ENCODE measurements around the gene COQ4.

The COQ4 gene

DNA sequence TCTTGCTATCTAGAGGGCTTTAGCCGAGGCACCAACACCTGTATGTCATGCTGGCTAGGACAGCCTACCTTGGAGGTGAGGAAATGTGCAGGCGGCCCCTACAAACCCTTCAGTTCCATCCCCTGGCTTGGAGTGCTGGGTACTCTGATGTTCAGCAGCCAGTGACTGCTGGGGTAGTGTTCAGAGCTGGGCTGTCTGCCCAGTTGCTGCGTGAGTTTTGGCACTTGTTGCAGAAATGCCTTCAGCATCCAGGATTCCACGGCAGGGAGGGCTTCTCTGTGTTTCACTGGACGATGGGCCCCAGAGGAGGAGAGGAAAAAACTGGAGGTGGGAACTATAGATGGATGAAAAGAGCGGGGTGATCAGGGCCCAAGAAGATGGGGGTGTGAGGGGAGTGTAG, 36.2 kb upstream of the COQ4 start:
- TF ChIP-seq, protein P1, sequence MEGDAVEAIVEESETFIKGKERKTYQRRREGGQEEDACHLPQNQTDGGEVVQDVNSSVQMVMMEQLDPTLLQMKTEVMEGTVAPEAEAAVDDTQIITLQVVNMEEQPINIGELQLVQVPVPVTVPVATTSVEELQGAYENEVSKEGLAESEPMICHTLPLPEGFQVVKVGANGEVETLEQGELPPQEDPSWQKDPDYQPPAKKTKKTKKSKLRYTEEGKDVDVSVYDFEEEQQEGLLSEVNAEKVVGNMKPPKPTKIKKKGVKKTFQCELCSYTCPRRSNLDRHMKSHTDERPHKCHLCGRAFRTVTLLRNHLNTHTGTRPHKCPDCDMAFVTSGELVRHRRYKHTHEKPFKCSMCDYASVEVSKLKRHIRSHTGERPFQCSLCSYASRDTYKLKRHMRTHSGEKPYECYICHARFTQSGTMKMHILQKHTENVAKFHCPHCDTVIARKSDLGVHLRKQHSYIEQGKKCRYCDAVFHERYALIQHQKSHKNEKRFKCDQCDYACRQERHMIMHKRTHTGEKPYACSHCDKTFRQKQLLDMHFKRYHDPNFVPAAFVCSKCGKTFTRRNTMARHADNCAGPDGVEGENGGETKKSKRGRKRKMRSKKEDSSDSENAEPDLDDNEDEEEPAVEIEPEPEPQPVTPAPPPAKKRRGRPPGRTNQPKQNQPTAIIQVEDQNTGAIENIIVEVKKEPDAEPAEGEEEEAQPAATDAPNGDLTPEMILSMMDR (IDR thresholded peaks at IDR 0.05; ENCODE audit: low read length) = no peak
- TF ChIP-seq EZH2phosphoT487 (IDR thresholded peaks at IDR 0.05; ENCODE audit: low read length) = no peak
- no peak for TF ChIP-seq EZH2 (optimal IDR thresholded peaks at IDR 0.05; ENCODE audit: low read depth, low read length)
- no peaks in the 10 kb centered on the region for H3K36me3 ChIP-seq (replicated peaks; ENCODE audit: insufficient read depth, low read length)
- H3K4me2 ChIP-seq (ENCODE audit: low read depth, low read length) = no peak overlapping the region
- no peaks in the 10 kb centered on the region for H3K9me2 ChIP-seq (replicated peaks; ENCODE audit: insufficient read depth, low read length)
- no peak overlapping the region for H3K27ac ChIP-seq (ENCODE audit: low read length)
- H4K20me1 ChIP-seq (ENCODE audit: insufficient read depth, low read length) = no peaks in the 10 kb centered on the region
- H3K27me3 ChIP-seq (replicated peaks; ENCODE audit: insufficient read depth, low read length) = no peaks in the 10 kb centered on the region
- no peak overlapping the region for H2AFZ ChIP-seq (ENCODE audit: low read length)
- no peaks in the 10 kb centered on the region for H3K9me3 ChIP-seq (replicated peaks; ENCODE audit: insufficient read depth, low read length)
- no peaks in the 10 kb centered on the region for H3K79me2 ChIP-seq (ENCODE audit: low read length)
- H3F3A ChIP-seq (ENCODE audit: insufficient read depth, low read length) = no peaks in the 10 kb centered on the region
- H3K4me3 ChIP-seq (ENCODE audit: low read length) = no peak overlapping the region
- no peak for DNase-seq
- no peak overlapping the region for H3K9ac ChIP-seq (ENCODE audit: low read length)
- no peaks in the 10 kb centered on the region for H3K4me1 ChIP-seq (ENCODE audit: low read length)

DNA sequence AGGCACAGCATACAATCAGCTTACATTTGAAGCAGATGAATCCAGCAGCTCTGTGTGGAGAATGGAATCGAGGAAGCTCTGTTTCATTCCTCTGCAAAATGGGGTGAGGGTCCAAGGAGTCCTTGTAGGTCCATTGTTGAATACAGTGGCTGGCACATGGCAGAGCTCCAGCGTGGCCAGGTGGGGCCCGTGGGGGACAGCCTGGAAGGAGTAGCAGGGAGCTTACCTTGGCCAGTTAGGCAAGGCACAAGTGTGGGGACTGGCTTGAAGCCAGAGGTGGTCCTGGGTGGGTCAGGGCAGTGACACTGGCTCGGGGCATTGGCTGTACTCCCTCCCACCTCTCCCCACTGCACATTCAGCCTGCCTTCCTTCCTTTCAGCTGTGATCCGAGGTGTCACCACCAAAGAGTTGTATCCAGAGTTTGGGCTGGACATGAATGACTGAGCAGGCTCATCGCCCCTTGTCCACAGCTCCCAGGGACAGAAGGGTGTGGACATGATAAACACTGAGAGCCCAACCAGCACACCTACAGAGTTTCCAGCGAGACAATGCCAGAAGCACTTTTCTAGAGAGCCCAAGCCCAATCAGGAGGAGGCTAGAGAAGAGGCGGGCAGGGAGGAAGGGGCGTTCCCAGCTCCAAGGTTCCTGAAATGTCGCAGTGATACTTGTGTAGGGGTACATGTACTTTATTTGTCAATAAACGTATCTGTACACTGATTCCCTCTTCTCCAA, 34.2 kb upstream of the COQ4 start:
- Histone ChIP-seq H3K9me2 (replicated peaks; ENCODE audit: insufficient read depth, low read length) (no peaks in the 10 kb centered on the region), H3K36me3 (replicated peaks; ENCODE audit: insufficient read depth, low read length) (no peaks in the 10 kb centered on the region), H2AFZ (ENCODE audit: low read length) (no peak overlapping the region), H3K27ac (ENCODE audit: low read length) (no peak overlapping the region), H3K4me1 (ENCODE audit: low read length) (no peaks in the 10 kb centered on the region), H3F3A (ENCODE audit: insufficient read depth, low read length) (no peaks in the 10 kb centered on the region), H3K27me3 (replicated peaks; ENCODE audit: insufficient read depth, low read length) (no peaks in the 10 kb centered on the region), H3K9me3 (replicated peaks; ENCODE audit: insufficient read depth, low read length) (no peaks in the 10 kb centered on the region), H3K4me3 (ENCODE audit: low read length) (no peak overlapping the region), H3K79me2 (ENCODE audit: low read length) (no peaks in the 10 kb centered on the region), H4K20me1 (ENCODE audit: insufficient read depth, low read length) (no peaks in the 10 kb centered on the region), H3K9ac (ENCODE audit: low read length) (no peak overlapping the region), H3K4me2 (ENCODE audit: low read depth, low read length) (no peak overlapping the region)
- TF ChIP-seq EZH2phosphoT487 (IDR thresholded peaks at IDR 0.05; ENCODE audit: low read length) = no peak
- no peak for TF ChIP-seq EZH2 (optimal IDR thresholded peaks at IDR 0.05; ENCODE audit: low read depth, low read length)
- no peak for DNase-seq

DNA sequence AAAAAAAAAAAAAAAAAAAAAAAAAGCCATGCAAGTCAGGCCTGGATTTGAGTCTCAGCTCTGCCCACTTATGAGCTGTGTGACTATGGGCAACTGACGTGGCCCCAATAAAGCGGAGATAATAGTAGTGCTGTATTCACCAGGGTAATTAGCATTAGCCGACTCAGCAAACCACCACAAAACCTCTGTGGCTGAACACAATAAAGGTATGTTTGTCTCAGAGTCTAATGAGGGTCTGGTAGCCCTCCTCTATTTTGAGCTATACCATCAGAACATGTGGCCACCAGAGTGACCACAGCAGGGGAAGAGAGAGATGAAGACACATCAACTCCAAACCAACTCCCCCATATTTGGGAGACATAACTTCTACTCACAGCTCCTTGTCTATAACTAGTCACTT, 30.6 kb upstream of the COQ4 start:
- H3K27me3 ChIP-seq (replicated peaks; ENCODE audit: insufficient read depth, low read length) = no peaks in the 10 kb centered on the region

More for the DNA sequence above, 30.6 kb upstream of the COQ4 start:
- Histone ChIP-seq H3K4me2 (ENCODE audit: low read depth, low read length) (no peak overlapping the region), H3K79me2 (ENCODE audit: low read length) (no peaks in the 10 kb centered on the region), H3K9ac (ENCODE audit: low read length) (no peak overlapping the region), H4K20me1 (ENCODE audit: insufficient read depth, low read length) (no peaks in the 10 kb centered on the region), H3K36me3 (replicated peaks; ENCODE audit: insufficient read depth, low read length) (no peaks in the 10 kb centered on the region), H3K4me1 (ENCODE audit: low read length) (0 out of 2 replicates have a peak, but pooled peaks cover 6% of the 10 kb centered on the region), H3K27ac (ENCODE audit: low read length) (no peak overlapping the region), H2AFZ (ENCODE audit: low read length) (no peak overlapping the region), H3K9me3 (replicated peaks; ENCODE audit: insufficient read depth, low read length) (no peaks in the 10 kb centered on the region), H3K9me2 (replicated peaks; ENCODE audit: insufficient read depth, low read length) (no peaks in the 10 kb centered on the region), H3F3A (ENCODE audit: insufficient read depth, low read length) (no peaks in the 10 kb centered on the region), H3K4me3 (ENCODE audit: low read length) (no peak overlapping the region)
- DNase-seq = no peak
- TF ChIP-seq, protein P1 (IDR thresholded peaks at IDR 0.05; ENCODE audit: low read length) = no peak
- TF ChIP-seq EZH2 (optimal IDR thresholded peaks at IDR 0.05; ENCODE audit: low read depth, low read length) = no peak
- no peak for TF ChIP-seq EZH2phosphoT487 (IDR thresholded peaks at IDR 0.05; ENCODE audit: low read length)

Data from MM.1S (cell line).